ENCODE data around the gene GMDS. TPM values are rescaled to one million over a fixed set of nuclear protein-coding genes. Genes with fewer than 3 reads are reported as not detected.

GMDS gene
- total and polyA plus RNA-seq, 2 donors (not counting 3 experiments of a cell fraction or from before 2014, with no cell fraction given): 9.8 to 23.5 TPM

DNA sequence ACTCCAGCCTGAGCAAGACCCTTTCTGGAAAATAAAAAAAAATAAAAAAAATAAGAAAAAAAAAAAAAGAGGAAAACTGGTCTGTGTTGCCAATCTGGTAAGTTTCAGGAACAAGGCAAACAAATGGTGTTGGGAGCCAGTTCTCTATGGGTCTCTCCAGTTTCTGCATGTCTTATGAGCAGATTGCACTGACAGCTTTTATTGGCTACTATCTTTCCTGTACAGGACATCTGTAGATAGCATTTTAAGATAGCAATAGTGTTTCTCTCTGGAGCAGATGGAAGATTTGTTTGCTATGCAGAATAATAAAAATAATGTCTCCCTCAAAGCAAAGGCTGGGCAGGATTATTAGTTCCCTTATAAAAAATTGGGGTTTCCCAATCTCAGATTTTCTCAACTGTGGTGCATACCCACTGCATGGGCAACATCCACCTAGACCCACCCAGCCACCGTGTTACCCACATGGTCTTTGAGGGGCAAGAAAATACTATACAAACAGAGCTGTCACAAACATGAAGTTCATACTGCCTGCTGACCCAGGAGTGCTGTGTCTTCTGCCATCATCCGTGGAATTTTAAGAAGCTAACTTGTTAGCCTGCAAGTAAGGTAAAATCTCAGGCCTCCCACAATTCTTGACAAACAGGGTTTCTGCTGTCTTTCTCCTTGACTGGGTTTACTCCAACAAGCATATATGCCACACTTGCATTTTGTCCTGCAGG is 9.5 kb downstream of the GMDS start:
- Histone ChIP-seq H2AFZ (ENCODE audit: low read depth, low read length) (no peak overlapping the region), H3K4me3 (replicated peaks in 1 of 3; ENCODE audit: insufficient read depth in 1 of 3, low read depth in 1 of 3, low read length in 3 of 3) (no peak overlapping the region), H3K9me1 (replicated peaks; ENCODE audit: control insufficient read depth, extremely low read depth, insufficient read depth, low read length) (no peaks in the 10 kb centered on the region), H3K9me3 (replicated peaks; ENCODE audit: control insufficient read depth, insufficient read depth, low read length) (no peaks in the 10 kb centered on the region), H3K4me2 (ENCODE audit: insufficient read depth, low read length) (no peak overlapping the region), H4K20me1 (replicated peaks; ENCODE audit: control insufficient read depth, extremely low read depth, insufficient read depth, low read length) (no peaks in the 10 kb centered on the region), H3K79me2 (ENCODE audit: control insufficient read depth, insufficient read depth, low read length) (peaks cover 4% of the 10 kb centered on the region), H3K36me3 (ENCODE audit: control insufficient read depth in 2 of 2, extremely low read depth in 1 of 2, insufficient read depth in 2 of 2, low read length in 2 of 2) (no peaks in the 10 kb centered on the region), H3K27ac (ENCODE audit: insufficient read depth, low read depth, low read length) (no peak overlapping the region), H3K27me3 (ENCODE audit: control insufficient read depth in 2 of 2, insufficient read depth in 2 of 2, low read length in 2 of 2) (no peaks in the 10 kb centered on the region), H3K4me1 (ENCODE audit: control insufficient read depth, extremely low read depth, insufficient read depth, low read length) (peaks cover 12% of the 10 kb centered on the region), H3K9ac (replicated peaks; ENCODE audit: extremely low read depth, insufficient read depth, low read length) (no peak overlapping the region)
- DNase-seq (ENCODE audit: low read depth, low spot score): no peak
- dilution Hi-C loops (cut with MboI; ENCODE audit: extremely low pct_ligation_motif_present, low sequenced_read_pairs): no loop called here
- ChIA-PET POLR2A (no interaction called here), CTCF (interaction anchor here (0.9 to 2.9 kb wide), 6 partner anchors 8 to 33 kb away, joined by 3 to 18 read pairs (median 9); no protein-coding TSS in a partner anchor)
- intact Hi-C loops (cut with micrococcal nuclease): no loop called here
- BruUV-seq (replicated peaks): no TSS peak
- no peak for FAIRE-seq
- TF ChIP-seq CTCF (IDR thresholded peaks at IDR 0.05; ENCODE audit: extremely low read depth in 1 of 2, insufficient read depth in 1 of 2, low read depth in 1 of 2, low read length in 2 of 2) (no peak), POLR2AphosphoS5 (IDR thresholded peaks at IDR 0.05; ENCODE audit: insufficient read depth, low read depth, low read length) (no peak), MYC (IDR thresholded peaks at IDR 0.05; ENCODE audit: low read depth, low read length) (no peak), EZH2 (IDR thresholded peaks at IDR 0.05; ENCODE audit: borderline replicate concordance, low read depth, low read length, severe bottlenecking) (no peak), MAX (IDR thresholded peaks at IDR 0.05; ENCODE audit: insufficient read depth, insufficient read length) (no peak), FOS (IDR thresholded peaks at IDR 0.05; ENCODE audit: borderline replicate concordance, insufficient read depth, low read length) (no peak), POLR2A (IDR thresholded peaks at IDR 0.05; ENCODE audit: low read depth, low read length) (no peak), GATA2 (IDR thresholded peaks at IDR 0.05; ENCODE audit: insufficient read depth, insufficient read length, low read depth, low read length) (no peak), JUN (IDR thresholded peaks at IDR 0.05; ENCODE audit: borderline replicate concordance, insufficient read depth, insufficient read length, low read depth) (no peak)

Data from endothelial cell of umbilical vein (primary cell).